Psoas muscle (tissue), 8 donors: Measurements from ENCODE around the gene PRMT1. TPM values are rescaled to one million over a fixed set of nuclear protein-coding genes. Genes with fewer than 3 reads are reported as not detected.
A peak's percentile ranks its signal among the peaks of the same experiment; 100 is the strongest.

Experiments
- ATAC-seq, 4 donors: fragments of 200-7000 bp; cut with Tn5 transposase; one replicate each; pipeline ENCODE4 v1.9.1; 2020; ENCODE audit warnings: moderate library complexity in 3 of 4, mild to moderate bottlenecking in 2 of 4
- DNase-seq, 2 donors: peaks; one replicate each; pipeline ENCODE4 v3.0.0-alpha.2; 2020
- H3K27ac ChIP-seq: fragments of 200-600 bp; one replicate; pipeline ENCODE4 v1.8.0; 2022
- H3K27me3 ChIP-seq, 3 donors: fragments of 200-600 bp in 1 of 3; one replicate each; pipeline versions ENCODE4 v1.6.1 to v1.8.0; 2013 to 2022; ENCODE audit warnings: low read length in 2 of 3, mild to moderate bottlenecking in 2 of 3, moderate library complexity in 1 of 3; ENCODE audit not compliant: insufficient read depth in 3 of 3
- H3K36me3 ChIP-seq, 2 donors: fragments of 200-600 bp in 1 of 2; one replicate each; pipeline versions ENCODE4 v1.6.1 to v1.8.0; 2013 to 2022; ENCODE audit warnings: low read depth in 1 of 2, mild to moderate bottlenecking in 1 of 2, moderate library complexity in 1 of 2; ENCODE audit not compliant: insufficient read depth in 1 of 2
- H3K4me1 ChIP-seq: fragments of 200-600 bp; one replicate; pipeline ENCODE4 v1.8.0; 2022
- H3K4me3 ChIP-seq: fragments of 200-600 bp; one replicate; pipeline ENCODE4 v1.8.0; 2022; ENCODE audit warnings: mild to moderate bottlenecking
- H3K9me3 ChIP-seq: fragments of 200-600 bp; one replicate; pipeline ENCODE4 v1.8.0; 2022
- CTCF ChIP-seq: fragments of 200-600 bp; IDR thresholded peaks from one replicate; pipeline ENCODE4 v1.8.0; 2022; ENCODE audit warnings: antibody characterized with exemption
- WGBS, 3 donors: extraction: QIAGEN DNeasy Blood & Tissue Kit; methylation state at CpG; one replicate each; pipeline versions ENCODE4 v1.1.6 to v1.1.7; 2013; 5-methylcytosine and 5-hydroxymethylcytosine counted together
- intact Hi-C, 2 donors: fragments of 100-400 bp; cut with DNase I; formaldehyde crosslinking; loops; one replicate each; pipeline versions ENCODE4 v1.11.0 to v1.14.2; 2022
- long read RNA-seq, 2 donors: library from polyadenylated mRNA; unstranded; transcript quantifications; one replicate each; pipeline ENCODE4 v2.0.0, GENCODE V29; 2021
- polyA plus RNA-seq, 3 donors: library from polyadenylated mRNA; stranded (reverse); fragments of 200-250 nt; gene quantifications; one replicate each; pipeline ENCODE4 v1.2.3, GENCODE V29; 2013
- total RNA-seq, 4 donors: library from RNA; stranded (reverse); fragmentation: NEBNext Ultra II Directional in 2 of 4; extraction: Animal tissue kit (Norgen Biotek cat#: 25700) in 2 of 4; gene quantifications; one replicate each; pipeline versions ENCODE4 v1.2.1 to v1.2.4, GENCODE V29; 2021 to 2023
- donor health status: healthy with polysubstance abuse.
- donor health status: DM: no; HTN: no; CAD: no; lungs with moderate emphysema.
- donor health status: Bipolar disorder and iron deficiency.
- donor health status: healthy.
- donor health status: DM: yes; HTN: yes; CAD: no.
- donor health status: DM: no; HTN: no; CAD: no.
- donor health status: DM: no; HTN: no; CAD: no.
- donor health status: DM: yes; HTN: yes; CAD: no.

PRMT1 gene
- total RNA-seq (100 to 1,000 TPM; 180 to 259 (median 198) TPM), polyA plus RNA-seq (100 to 1,000 TPM; 139 to 424 (median 208) TPM)
- long read RNA-seq, donor 1, transcript PRMT1-202 (11 exons, 1,327 nt), result minor isoform, 20 of 119 reads
- long read RNA-seq, donor 1, transcript PRMT1-201 (10 exons, 1,393 nt), result major isoform, 79 of 119 reads
- long read RNA-seq, donor 1, partial matches to known transcripts, result 11 of 119 reads
- long read RNA-seq, donor 1, other reads (novel, unspliced or antisense), result 9 of 119 reads
- long read RNA-seq, donor 2, transcript PRMT1-201 (10 exons, 1,393 nt), result major isoform, 92 of 155 reads
- long read RNA-seq, donor 2, transcript PRMT1-202 (11 exons, 1,327 nt), result minor isoform, 42 of 155 reads
- long read RNA-seq, donor 2, partial matches to known transcripts, result 11 of 155 reads
- long read RNA-seq, donor 2, other reads (novel, unspliced or antisense), result 10 of 155 reads

GRCh38 chr19:49677231-49677900 is at the start of gene PRMT1:
Gene PRMT1, plus strand, starts transcription at chr19:49677271. Its CDS starts 10 bp downstream, at chr19:49677281.
- H3K9me3 ChIP-seq, result no peaks in the 10 kb centered on the region
- H3K4me3 ChIP-seq, result peak within 1 kb of the TSS; percentile 95
- H3K36me3 ChIP-seq, result peaks cover 4 to 21% of the 10 kb centered on the region in 2 donors
- H3K4me1 ChIP-seq, result peaks cover 36% of the 10 kb centered on the region
- ATAC-seq (peak; percentile 15 to 38 (median 22)), DNase-seq (peak; percentile 59 to 80)
- no peak for TF ChIP-seq CTCF
- no peaks in the 10 kb centered on the region for H3K27me3 ChIP-seq
- WGBS, 3 donors, result 0% methylated on average over 38 to 57 of the region's 57 CpGs
- intact Hi-C loops, result loop anchor here (2.0 to 10.0 kb wide), 4 partner anchors 37 to 140 kb away; partner anchors contain the start of genes MED25 (in 1 of the 2) and RRAS (in 1 of the 2)
- H3K27ac ChIP-seq, result peak within 1 kb of the TSS; percentile 99

- 78 to 87% (median 82%) methylated on average over 9 of the region's 9 CpGs for WGBS, 3 donors
- Histone ChIP-seq H3K9me3 (no peaks in the 10 kb centered on the region), H3K36me3 (peaks cover 0 to 20% of the 10 kb centered on the region in 2 donors), H3K27ac (no peak overlapping the region), H3K4me1 (no peaks in the 10 kb centered on the region), H3K4me3 (no peak overlapping the region), H3K27me3 (peaks cover 0 to 4% (median 0%) of the 10 kb centered on the region in 3 donors)
- no peak for ATAC-seq
- intact Hi-C loops, result no loop called here
- no peak for DNase-seq
- no peak for TF ChIP-seq CTCF
Measured at GRCh38 chr19:49629659-49630058, 47.4 kb upstream of the PRMT1 start.

- no peak for TF ChIP-seq CTCF
- 15 to 21% (median 17%) methylated on average over 9 of the region's 9 CpGs for WGBS, 3 donors
- Histone ChIP-seq H3K27me3 (peaks cover 0 to 4% (median 0%) of the 10 kb centered on the region in 3 donors), H3K27ac (no peak overlapping the region), H3K4me1 (no peaks in the 10 kb centered on the region), H3K4me3 (no peak overlapping the region), H3K9me3 (no peaks in the 10 kb centered on the region), H3K36me3 (peaks cover 0 to 16% of the 10 kb centered on the region in 2 donors)
- ATAC-seq, result peak in 2 of 4 donors; percentile 35
- no peak for DNase-seq
- intact Hi-C loops, result no loop called here
Measured at GRCh38 chr19:49631014-49631588, 46.0 kb upstream of the PRMT1 start.

- Histone ChIP-seq H3K4me1 (no peaks in the 10 kb centered on the region), H3K27ac (no peak overlapping the region)
- WGBS, 3 donors, result 83 to 85% (median 84%) methylated on average over 19 of the region's 19 CpGs
Measured at GRCh38 chr19:49631610-49632192, 45.4 kb upstream of the PRMT1 start.

More at GRCh38 chr19:49631610-49632192, 45.4 kb upstream of the PRMT1 start:
- DNase-seq, result no peak
- no peak for TF ChIP-seq CTCF
- intact Hi-C loops, result no loop called here
- no peak overlapping the region for H3K4me3 ChIP-seq
- peak in 1 of 4 donors; percentile 10 for ATAC-seq
- no peaks in the 10 kb centered on the region for H3K9me3 ChIP-seq
- peaks cover 0 to 4% (median 0%) of the 10 kb centered on the region in 3 donors for H3K27me3 ChIP-seq
- H3K36me3 ChIP-seq, result peaks cover 0 to 16% of the 10 kb centered on the region in 2 donors
